Thoracic aorta (tissue), 2 donors: Measurements from ENCODE around the gene POLR3GL. TPM values are rescaled to one million over a fixed set of nuclear protein-coding genes. Genes with fewer than 3 reads are reported as not detected.

Experiments used
- ATAC-seq: fragments of 150-250 bp; one replicate; pipeline ENCODE4 v1.8.0; 2017; ENCODE audit warnings: low read depth; ENCODE audit not compliant: insufficient number of reproducible peaks, low FRiP score
- DNase-seq: peaks from one replicate; pipeline ENCODE4 v3.0.0-alpha.2; 2020; ENCODE audit warnings: low spot score
- H3K27ac ChIP-seq, 2 donors: fragments of 200-600 bp; sonication (generic); 1 replicate in 1 of 2; 2 replicates in 1 of 2; pipeline ENCODE4 v1.5.1; 2016; ENCODE audit warnings: mild to moderate bottlenecking in 2 of 2, moderate library complexity in 2 of 2
- H3K27me3 ChIP-seq: fragments of 200-600 bp; sonication (generic); replicated peaks from 2 replicates; pipeline ENCODE4 v1.6.0; 2016; ENCODE audit warnings: mild to moderate bottlenecking; ENCODE audit not compliant: insufficient read depth
- H3K36me3 ChIP-seq: fragments of 200-600 bp; sonication (generic); one replicate; pipeline ENCODE4 v1.5.1; 2016
- H3K4me1 ChIP-seq, 2 donors: fragments of 200-600 bp; sonication (generic); 1 replicate in 1 of 2; 2 replicates in 1 of 2; pipeline versions ENCODE4 v1.5.1 to v1.6.0; 2016; ENCODE audit warnings: low read depth in 2 of 2, mild to moderate bottlenecking in 1 of 2; ENCODE audit not compliant: control insufficient read depth in 1 of 2
- H3K4me3 ChIP-seq: fragments of 200-600 bp; sonication (generic); 2 replicates; pipeline ENCODE4 v1.5.1; 2016; ENCODE audit warnings: mild to moderate bottlenecking
- H3K9me3 ChIP-seq: fragments of 200-600 bp; sonication (generic); 2 replicates; pipeline ENCODE4 v1.5.1; 2016
- CTCF ChIP-seq: fragments of 200-600 bp; sonication (generic); IDR thresholded peaks from one replicate; pipeline ENCODE4 v1.5.1; 2019; ENCODE audit warnings: antibody characterized with exemption
- total RNA-seq, 2 donors: library from RNA; depleted of rRNA; stranded (reverse); fragments of >200 nt; gene quantifications; one replicate each; pipeline versions ENCODE4 v1.1.0 to v1.2.3, GENCODE V29; 2016

POLR3GL gene
- total RNA-seq, 2 donors from 2014 or later, result 16.9 TPM

DNA sequence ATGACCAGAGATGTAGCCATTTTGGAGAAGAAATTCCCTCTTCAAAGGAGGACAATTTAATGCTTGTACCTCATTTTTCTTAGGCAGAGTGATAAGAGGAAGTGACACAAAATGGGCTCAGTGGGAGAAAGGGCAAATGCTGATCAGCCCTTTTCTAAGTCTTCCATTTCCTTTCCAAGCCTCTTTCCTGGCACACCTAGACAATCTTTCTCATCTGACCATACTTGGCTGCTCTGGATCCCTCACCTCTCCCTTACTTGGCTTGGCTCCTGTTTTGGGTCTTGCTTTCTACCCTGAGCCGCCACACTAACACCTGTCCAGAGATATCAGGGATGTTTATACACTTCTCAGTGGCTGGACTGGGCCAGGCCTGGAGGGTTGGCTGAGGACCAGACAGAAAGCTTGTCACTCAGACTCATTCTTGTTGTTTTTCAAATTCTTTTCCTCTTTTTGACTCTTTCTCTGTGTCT lies 18.8 kb downstream of the POLR3GL start:
- H3K36me3 ChIP-seq, result no peaks in the 10 kb centered on the region
- no peaks in the 10 kb centered on the region for H3K27me3 ChIP-seq
- no peak for TF ChIP-seq CTCF
- no peak for ATAC-seq
- H3K27ac ChIP-seq, result peak overlapping the region; percentile 95 to 98
- no peak for DNase-seq
- H3K9me3 ChIP-seq, result no peaks in the 10 kb centered on the region
- H3K4me3 ChIP-seq, result no peak overlapping the region
- H3K4me1 ChIP-seq, result peaks cover 71 to 72% of the 10 kb centered on the region in 2 donors

- H3K36me3 ChIP-seq, result no peaks in the 10 kb centered on the region
- peaks cover 61 to 63% of the 10 kb centered on the region in 2 donors for H3K4me1 ChIP-seq
- peak overlapping the region in 1 of 2 donors; percentile 98 for H3K27ac ChIP-seq
- H3K9me3 ChIP-seq, result no peaks in the 10 kb centered on the region
- DNase-seq (no peak), ATAC-seq (no peak)
- H3K4me3 ChIP-seq, result no peak overlapping the region
- no peaks in the 10 kb centered on the region for H3K27me3 ChIP-seq
- no peak for TF ChIP-seq CTCF
Observed at GRCh38 chr1:145983960-145984830, 19.7 kb downstream of the POLR3GL start.

GRCh38 chr1:145985129-145985501 lies 20.6 kb downstream of the POLR3GL start:
- peak overlapping the region; percentile 51 to 85 for H3K27ac ChIP-seq
- H3K36me3 ChIP-seq, result no peaks in the 10 kb centered on the region
- no peaks in the 10 kb centered on the region for H3K27me3 ChIP-seq
- H3K4me1 ChIP-seq, result peaks cover 54 to 58% of the 10 kb centered on the region in 2 donors
- DNase-seq, result no peak
- peak overlapping the region; percentile 10 for H3K4me3 ChIP-seq
- no peak for TF ChIP-seq CTCF
- no peak for ATAC-seq
- no peaks in the 10 kb centered on the region for H3K9me3 ChIP-seq

- H3K4me1 ChIP-seq, result peaks cover 48 to 52% of the 10 kb centered on the region in 2 donors
Observed at GRCh38 chr1:145985502-145986439, 21.3 kb downstream of the POLR3GL start.

More at GRCh38 chr1:145985502-145986439, 21.3 kb downstream of the POLR3GL start:
- Histone ChIP-seq H3K36me3 (no peaks in the 10 kb centered on the region), H3K27ac (peak overlapping the region; percentile 51 to 85), H3K9me3 (no peaks in the 10 kb centered on the region), H3K4me3 (peak overlapping the region; percentile 5), H3K27me3 (no peaks in the 10 kb centered on the region)
- ATAC-seq (peak; percentile 29), DNase-seq (no peak)
- no peak for TF ChIP-seq CTCF
